Tongue (tissue), 2 donors: ENCODE data around the gene COL19A1. TPM values are rescaled to one million over a fixed set of nuclear protein-coding genes. Genes with fewer than 3 reads are reported as not detected.

ENCODE experiments used
- DNase-seq: peaks from one replicate; pipeline ENCODE4 v3.0.0-alpha.2; 2015
- total RNA-seq: library from RNA; depleted of rRNA; stranded (reverse); fragments of >200 nt; gene quantifications from one replicate; pipeline ENCODE4 v1.2.3, GENCODE V29; 2014

COL19A1 gene
- total RNA-seq, 1 donor from 2014 or later, result 26.4 TPM

- DNase-seq, result no peak
Measured at GRCh38 chr6:70061546-70061945, 195.2 kb downstream of the COL19A1 start.

GRCh38 chr6:70062010-70062409, 195.7 kb downstream of the COL19A1 start:
- no peak for DNase-seq

GRCh38 chr6:70072540-70073179, 206.3 kb downstream of the COL19A1 start:
- no peak for DNase-seq

GRCh38 chr6:70073637-70074036, 207.3 kb downstream of the COL19A1 start:
- no peak for DNase-seq

GRCh38 chr6:70079241-70079640, 212.9 kb downstream of the COL19A1 start:
- DNase-seq, result no peak

- peak; percentile 53 for DNase-seq
Measured at GRCh38 chr6:70080443-70081070, 214.2 kb downstream of the COL19A1 start.

GRCh38 chr6:70082830-70083229, 216.5 kb downstream of the COL19A1 start:
- no peak for DNase-seq

GRCh38 chr6:70086806-70087205, 220.4 kb downstream of the COL19A1 start:
- DNase-seq, result no peak

- DNase-seq, result no peak
Measured at GRCh38 chr6:70094156-70094555, 227.8 kb downstream of the COL19A1 start.

- DNase-seq, result no peak
Measured at GRCh38 chr6:70099732-70100131, 233.4 kb downstream of the COL19A1 start.

- DNase-seq, result no peak
Measured at GRCh38 chr6:70103798-70104197, 237.4 kb downstream of the COL19A1 start.

GRCh38 chr6:70107852-70108629, 241.7 kb downstream of the COL19A1 start:
- peak; percentile 84 for DNase-seq

GRCh38 chr6:70110126-70111022, 244.0 kb downstream of the COL19A1 start:
- DNase-seq, result no peak

- DNase-seq, result no peak
Measured at GRCh38 chr6:70111737-70112136, 245.4 kb downstream of the COL19A1 start.

- peak; percentile 90 for DNase-seq
Measured at GRCh38 chr6:70112716-70113115, 246.4 kb downstream of the COL19A1 start.

- DNase-seq, result no peak
Measured at GRCh38 chr6:70113171-70113570, 246.8 kb downstream of the COL19A1 start.

- peak; percentile 40 for DNase-seq
Measured at GRCh38 chr6:70118670-70119069, 252.3 kb downstream of the COL19A1 start.

- DNase-seq, result no peak
Measured at GRCh38 chr6:70119218-70119835, 253.0 kb downstream of the COL19A1 start.

- no peak for DNase-seq
Measured at GRCh38 chr6:70124443-70124842, 258.1 kb downstream of the COL19A1 start.

- no peak for DNase-seq
Measured at GRCh38 chr6:70124882-70125545, 258.7 kb downstream of the COL19A1 start.

- no peak for DNase-seq
Measured at GRCh38 chr6:70125602-70126001, 259.2 kb downstream of the COL19A1 start.
